LoVo (cell line): ENCODE data around the gene CEP19.

ENCODE experiments used
- DNase-seq: peaks from one replicate; pipeline ENCODE4 v3.0.0-alpha.2; 2016; ENCODE audit warnings: low spot score

Gene CEP19

DNA sequence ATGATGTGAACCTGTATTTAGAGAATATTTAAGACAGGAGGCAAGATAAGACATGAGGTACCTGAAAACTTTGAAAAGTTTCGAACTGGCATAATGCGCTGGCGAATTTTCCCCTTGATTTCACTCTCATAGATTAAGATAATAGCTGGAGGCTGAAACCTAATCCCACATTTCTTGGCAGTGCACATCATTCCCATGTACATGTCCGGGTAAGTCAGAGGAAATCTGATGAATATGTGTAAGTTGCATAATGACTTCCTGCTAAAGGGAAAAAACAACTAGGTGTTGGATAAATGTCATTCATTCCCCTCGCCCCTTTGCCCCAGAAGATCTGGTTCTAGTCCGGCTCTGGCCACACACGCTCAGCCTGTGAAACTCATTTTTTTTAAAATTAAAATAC lies 3.6 kb downstream of the CEP19 start:
- no peak for DNase-seq

DNA sequence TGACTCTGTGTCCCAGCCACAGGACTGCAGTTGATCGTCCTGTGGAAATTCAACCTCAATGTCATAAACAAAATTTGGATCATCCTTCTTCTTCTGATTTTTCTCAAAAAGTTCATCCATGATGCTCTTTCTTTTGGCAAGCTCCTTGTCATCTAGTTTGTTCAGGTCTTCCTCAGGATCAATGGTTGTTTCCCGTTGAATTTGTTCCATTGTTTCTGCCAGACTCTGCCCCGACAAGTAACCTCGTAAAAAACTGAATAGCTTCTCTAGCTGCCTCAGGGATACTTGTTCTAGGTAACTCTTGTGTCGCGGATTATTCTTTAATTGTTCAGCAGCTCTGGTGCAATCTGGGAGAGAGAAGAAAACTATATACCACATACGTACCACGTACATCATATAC lies 4.5 kb downstream of the CEP19 start:
- DNase-seq, result no peak

DNA sequence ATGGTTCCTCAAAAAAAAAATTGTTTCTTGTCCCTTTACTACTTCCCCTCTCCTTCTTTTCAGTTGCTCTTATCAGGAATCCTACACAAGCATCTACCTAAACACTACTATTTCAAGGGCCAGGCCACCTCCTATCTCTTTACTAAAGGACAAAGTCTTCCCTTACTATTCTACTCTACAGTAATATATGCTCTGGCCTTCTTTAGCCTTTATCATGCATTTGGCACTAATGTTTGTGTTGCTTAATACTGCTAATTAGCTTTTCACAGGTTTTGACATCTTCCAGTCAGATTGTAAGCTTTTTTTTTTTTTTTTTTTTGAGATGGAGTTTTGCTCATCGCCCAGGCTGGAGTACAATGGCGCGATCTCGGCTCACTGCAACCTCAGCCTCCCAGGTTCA lies 5.3 kb downstream of the CEP19 start:
- DNase-seq, result no peak

DNA sequence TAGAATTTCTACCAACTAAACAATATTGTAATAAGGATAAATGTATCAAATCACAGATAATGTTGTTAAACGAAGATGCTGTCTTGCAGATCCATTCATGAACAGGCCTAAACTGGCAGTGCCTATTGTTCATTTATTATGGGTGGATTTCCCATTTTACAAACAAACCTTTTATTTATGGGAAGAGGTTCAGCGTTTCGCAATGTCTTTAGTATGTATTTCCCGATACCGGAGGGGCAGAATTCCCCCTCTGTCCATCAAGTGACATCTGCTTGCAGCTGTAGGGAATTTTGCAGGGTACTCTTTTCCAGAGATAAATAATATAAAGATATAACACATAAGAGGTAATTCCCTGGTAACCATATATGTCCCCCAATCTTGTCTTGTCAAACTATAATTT lies 5.7 kb downstream of the CEP19 start:
- DNase-seq, result no peak

DNA sequence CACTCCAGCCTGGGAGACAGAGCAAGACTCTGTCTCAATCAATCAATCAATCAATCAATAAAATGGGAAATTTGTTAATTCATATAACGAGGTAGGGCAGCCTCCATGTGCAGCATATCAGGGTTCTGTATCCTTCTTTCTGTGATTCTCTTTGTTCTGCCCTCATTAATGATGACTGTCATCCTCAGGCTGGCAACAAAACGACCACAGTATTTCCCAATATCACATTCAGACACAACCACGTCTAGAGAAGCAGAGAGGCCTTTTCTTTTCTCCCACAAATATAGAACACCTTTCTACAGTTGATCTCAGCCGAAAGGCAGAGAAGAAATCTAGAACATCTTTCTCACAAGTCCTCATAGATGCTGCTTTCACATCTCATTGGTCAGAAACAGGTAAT lies 11.2 kb downstream of the CEP19 start:
- no peak for DNase-seq

DNA sequence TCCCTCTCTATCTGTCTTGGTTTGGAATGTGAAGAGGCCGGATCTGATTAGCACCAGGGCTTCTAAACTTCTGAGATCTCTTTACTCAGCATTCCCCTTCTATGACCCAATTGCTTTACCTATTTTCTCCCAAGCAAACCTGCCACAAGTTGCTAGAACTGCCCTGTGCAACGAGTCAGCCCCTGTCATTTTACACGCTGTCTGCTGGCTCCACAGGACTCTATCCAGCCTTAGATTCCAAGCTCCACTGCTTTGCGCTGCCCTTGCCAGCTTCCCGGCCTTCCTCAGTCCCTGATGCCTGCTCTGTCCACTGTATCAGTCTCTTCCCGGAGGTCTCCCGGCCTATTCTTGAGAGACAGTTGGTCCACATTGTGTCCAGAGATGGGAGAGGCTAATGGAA lies 12.3 kb downstream of the CEP19 start:
- no peak for DNase-seq

DNA sequence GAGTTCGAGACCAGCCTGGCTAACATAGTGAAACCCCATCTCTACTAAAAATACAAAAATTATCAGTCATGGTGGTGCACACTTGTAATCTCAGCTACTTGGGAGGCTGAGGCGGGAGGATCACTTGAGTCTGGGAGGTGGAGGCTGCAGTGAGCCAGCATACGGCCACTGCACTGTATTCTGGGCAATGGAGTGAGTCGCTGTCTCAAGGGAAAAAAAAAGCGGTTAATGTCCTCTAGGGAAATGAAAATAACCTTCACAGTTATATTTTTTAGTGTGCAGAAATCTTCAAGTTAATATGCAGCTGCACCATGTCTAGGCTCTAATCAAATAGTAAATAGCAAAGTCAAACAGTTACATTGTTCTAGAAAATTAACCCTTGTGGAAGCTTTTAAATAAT lies 14.8 kb downstream of the CEP19 start:
- no peak for DNase-seq

DNA sequence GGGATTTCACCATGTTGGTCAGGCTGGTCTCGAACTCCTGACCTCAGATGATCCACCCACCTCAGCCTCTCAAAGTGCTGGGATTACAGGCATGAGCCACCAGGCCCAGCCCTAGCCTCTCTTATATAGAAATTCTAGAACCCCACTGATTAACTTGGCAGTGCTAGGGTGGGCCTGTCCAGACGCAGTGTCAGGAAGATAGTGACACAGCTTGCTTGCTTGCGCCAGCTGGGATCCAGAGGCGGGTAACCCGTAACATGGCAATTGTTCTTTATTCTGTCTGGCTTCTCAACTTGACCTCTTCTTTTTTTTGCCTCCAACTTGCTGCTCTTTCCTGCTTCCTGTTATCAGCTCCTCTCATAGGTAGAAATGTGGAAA lies 16.2 kb downstream of the CEP19 start:
- DNase-seq, result no peak

DNA sequence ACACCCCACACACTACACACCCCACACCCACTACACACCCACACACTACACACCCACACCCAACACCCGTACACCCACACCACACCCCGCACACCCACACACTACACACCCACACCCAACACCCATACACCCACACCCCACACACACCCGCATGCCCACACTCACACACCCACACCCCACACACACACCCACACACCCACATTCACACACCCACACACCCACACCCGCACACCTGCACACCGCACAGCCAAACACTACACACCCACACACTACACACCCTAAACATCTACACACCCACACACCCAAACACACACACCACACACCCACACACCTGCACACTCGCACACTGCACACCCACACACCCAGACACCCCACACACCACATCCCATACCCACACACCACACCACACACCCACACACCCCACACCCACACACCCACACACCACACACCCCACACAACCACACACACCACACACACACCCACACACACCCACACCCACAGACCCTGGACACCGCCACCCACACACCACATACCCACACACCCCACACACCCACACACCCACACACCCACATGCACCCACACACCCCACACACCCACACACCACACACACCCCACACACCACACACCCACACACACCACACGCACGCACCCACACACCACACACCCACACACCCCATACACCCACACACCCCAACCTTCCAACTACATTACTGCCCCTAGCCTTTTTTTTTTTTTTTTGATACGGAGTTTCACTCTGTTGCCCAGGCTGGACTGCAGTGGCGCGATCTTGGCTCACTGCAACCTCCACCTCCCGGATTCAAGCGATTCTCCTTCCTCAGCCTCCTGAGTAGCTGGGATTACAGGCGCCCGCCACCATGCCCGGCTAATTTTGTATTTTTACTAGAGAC lies 16.9 kb downstream of the CEP19 start:
- DNase-seq, result no peak

DNA sequence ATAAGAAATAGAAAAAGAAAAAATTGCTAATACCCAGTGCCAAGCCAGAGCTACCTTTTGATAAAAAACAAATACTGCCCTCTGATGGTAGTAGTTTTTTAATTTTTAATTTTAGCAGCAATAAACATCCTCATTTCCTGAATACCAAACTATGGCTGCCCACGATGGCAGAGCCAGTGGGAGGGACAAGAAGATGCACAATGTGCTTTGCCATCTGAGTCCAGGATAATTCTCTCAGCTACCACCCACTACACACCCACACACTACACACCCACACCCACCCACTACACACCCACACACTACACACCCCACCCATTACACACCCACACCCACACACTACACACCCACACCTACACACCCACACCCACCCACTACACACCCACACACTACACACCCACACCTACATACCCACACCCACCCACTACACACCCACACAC lies 17.8 kb downstream of the CEP19 start:
- no peak for DNase-seq

DNA sequence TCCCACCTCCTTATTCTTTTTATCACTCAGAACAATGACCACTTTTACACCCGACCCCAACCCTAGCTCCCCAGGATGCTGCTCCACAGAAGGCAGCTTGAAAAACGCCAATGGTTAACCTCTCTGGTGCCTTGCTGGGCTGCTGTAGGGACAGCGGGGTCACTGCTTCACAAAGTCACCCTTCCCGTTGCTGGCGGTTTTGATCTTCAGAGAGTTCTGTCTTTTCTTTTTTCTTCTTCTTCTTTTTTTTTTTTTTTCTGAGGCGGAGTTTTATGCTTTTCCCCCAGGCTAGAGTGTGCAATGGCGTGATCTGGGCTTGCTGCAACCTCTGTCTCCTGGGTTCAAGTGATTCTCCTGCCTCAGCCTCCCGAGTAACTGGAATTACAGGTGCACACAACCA lies 20.7 kb downstream of the CEP19 start:
- no peak for DNase-seq

DNA sequence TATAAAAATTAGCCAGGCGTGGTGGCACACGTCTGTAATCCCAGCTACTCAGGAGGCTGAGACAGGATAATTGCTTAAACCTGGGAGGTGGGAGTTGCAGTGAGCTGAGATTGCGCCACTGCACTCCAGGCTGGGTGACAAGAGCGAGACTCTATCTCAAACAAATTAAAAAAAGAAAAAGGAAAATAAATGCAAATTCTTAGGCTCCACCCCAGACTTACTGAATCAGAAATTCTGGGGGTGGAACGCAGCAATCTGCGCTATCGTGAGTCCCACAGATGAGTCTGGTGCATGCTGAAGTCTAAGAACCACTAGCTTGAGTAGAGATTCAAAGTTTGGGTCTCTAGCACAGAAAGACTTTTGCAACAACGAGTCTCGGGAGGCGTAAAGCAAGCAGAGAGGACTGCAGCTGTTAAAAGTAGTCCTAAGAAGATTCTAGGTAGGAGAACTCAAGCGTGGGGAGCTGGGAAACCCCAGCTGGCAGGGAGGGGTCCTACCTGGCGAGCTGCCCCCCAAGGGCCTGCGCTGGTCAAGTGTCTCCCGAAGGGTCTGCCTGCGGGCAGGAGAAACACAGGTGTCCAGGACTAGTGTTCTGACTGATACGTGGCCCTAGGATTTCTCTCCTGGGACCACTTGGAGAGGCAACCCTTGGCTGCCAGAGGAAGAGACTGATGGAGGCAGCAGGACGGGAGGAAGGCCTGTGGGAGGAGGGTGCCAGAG lies 21.9 kb downstream of the CEP19 start:
- DNase-seq, result no peak

DNA sequence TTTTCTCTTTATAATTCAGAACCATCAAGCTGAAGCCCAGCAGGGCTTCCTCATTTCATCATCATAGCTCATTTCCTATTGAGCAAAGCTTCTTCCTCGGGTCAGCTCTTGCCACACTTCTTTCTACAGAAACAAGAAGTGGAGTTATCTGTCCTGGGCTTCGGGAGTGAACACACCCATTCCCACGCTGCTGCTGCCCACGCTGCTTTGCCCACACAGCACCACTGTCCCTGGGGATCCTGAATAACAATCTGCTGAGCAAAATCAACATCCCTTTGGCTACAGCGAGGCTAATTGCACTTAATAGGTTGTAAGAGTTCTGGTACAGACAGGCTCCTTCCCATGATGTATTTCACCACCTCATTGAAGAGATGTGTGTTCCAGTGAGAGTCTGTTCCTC lies 23.7 kb downstream of the CEP19 start:
- DNase-seq, result no peak

DNA sequence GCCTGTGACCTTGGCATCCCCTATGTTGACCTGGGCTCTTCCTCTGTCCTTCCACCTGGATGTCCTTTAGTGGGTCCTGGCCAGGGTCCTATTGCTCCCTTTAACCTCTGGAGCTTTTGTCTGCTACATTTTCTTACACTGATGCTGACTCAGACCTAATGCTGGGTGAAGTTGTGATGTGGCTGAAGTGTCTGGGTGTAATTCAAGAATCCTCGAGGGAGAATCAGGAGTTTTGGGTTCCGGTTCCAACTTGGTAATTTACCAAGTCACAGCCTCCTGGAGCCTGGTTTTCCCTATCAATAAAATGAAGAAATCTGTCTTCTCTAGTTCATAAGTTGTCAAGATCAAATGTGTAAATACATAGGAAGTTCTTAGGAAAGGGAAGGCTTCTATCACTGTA lies 25.6 kb downstream of the CEP19 start:
- DNase-seq, result no peak

DNA sequence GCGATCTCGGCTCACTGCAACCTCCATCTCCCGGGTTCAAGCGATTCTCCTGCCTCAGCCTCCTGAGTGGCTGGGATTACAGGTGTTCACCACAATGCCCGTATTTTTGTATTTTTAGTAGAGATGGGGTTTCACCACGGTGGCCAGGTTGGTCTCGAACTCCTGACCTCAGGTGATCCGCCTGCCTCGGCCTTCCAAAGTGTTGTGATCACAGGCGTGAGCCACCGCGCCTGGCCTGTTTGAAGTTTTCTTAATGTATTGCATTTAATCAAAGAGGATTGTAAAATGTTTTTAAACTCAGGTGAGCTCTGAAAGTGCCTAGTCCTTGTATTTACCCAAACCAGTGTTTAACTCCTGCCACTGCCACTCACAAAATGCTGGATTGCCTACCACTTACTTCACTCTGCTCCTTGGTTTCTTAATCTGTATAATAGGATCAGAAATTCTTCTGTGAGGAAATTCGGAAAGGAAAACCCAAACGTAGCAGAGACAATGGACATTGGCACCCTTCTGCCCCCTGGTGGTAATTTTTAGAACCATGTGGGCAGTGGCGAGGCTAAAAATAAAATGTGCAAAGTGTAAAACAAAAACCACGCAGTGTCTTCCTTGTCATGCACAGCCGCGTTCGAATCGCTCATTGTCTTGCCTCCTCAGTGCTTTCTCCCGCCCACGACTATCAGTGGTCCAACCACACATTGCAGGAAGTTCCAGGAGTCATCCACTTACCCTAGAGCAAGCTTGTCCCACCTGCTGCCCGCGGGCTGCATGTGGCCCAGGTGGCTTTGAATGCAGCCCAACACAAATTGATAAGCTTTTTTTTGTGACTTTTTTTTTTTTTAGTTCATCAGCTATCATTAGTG lies 27.3 kb downstream of the CEP19 start:
- peak; percentile 68 for DNase-seq

DNA sequence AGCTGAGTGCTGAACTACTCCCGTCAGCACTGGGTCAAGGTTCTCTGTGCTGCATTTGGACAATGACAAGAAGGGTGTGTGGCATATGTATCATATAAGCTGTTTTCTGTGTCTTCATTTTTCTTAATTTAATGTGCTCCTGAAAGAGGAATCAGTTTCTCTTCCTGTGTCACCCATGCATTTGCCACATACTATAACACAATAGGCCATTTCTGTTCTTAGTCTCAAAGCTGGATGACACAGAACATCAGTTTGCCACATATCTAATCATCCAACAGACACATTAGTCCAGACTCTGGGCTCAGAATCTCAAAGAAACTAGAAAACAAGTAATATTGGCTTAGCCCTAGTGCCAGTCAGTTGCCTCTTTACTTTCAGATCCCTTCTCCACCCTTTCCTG lies 34.1 kb downstream of the CEP19 start:
- DNase-seq, result no peak

DNA sequence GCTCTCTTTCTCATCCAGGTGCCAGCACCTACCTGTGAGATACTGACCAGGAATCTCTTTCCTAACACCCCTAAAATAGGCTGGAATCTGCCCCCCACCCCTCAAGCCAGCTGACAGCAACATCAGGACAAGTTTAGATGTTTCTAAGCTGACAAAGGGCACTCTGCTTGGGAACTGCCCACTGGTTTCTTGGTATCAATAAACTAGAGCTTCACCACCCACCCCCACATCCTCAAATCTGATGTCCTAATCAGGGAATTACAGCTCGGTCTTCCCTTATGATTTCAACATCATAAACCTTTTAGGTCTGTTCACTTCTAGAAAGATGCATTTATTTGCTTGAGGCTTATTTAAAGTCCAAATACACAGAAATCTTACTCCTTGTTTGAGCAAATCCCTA lies 34.7 kb downstream of the CEP19 start:
- no peak for DNase-seq

DNA sequence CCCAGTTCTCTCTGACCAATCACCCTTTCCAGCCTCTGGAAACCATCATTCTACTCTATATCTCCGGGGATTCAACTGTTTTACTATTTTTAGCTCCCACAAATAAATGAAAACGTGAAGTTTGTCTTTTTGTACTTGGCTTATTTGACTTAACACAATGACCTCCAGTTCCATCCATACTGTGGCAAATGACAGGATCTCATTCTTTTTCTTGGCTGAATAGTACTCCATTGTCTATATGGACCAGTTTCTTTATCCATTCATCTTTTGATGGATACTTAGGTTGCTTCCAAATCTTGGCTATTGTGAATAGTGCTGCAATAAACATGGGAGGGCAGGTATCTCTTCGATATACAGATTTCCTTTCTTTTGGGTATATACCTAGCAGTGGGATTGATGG lies 38.4 kb downstream of the CEP19 start:
- DNase-seq, result no peak

DNA sequence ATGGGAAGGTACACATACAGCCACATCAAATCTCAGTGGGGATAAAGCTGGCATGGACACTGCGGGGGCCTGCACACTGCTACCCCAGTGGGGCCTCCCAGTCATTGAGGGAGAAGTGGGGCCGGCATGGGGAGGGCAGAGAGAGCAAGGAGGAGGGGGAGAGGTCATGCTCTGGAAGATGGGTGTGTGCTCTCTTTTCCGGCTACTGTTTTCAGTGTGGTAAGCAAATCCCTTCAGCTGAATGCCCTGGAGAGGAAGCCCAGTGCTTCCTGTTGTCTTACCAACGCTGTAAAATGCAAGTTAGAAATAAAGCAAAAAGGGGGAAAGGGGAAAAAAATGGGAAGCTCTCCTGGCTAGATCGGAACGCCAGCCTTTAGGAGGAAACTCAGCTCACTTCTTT lies 41.7 kb downstream of the CEP19 start:
- no peak for DNase-seq

DNA sequence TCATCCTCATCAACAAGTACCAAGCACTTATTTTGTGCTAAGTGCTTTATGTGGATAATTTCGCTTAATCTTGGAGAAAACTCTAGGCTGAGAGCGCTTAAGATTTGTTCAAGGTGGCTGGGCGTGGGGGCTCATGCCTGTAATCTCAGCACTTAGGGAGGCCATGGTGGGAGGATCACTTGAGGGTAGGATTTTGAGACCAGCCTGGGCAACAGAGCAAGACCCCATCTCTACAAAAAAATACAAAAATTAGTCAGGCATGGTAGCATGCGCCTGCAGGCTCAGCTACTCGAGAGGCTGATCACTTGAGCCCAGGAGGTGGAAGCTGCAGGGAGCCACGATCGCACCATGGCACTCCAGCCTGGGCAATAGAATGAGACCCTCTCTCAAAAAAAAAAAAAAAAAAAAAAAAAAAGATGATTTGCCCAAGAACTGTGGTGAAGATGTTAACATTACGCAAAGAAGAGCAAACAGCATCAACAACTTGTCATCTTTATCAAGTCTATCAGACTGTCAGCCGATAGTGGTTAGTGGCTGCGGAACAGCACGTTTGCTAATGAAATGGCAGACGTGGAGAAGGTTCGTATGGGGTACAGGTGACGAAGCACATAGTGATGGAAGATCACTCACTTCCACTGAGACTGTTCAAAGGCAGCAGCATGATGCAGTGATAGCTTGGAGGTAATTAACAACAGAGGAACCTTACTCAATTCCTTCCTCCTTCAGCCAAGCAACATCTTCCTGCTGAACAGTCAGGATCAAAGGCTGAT lies 44.8 kb downstream of the CEP19 start:
- DNase-seq, result no peak

DNA sequence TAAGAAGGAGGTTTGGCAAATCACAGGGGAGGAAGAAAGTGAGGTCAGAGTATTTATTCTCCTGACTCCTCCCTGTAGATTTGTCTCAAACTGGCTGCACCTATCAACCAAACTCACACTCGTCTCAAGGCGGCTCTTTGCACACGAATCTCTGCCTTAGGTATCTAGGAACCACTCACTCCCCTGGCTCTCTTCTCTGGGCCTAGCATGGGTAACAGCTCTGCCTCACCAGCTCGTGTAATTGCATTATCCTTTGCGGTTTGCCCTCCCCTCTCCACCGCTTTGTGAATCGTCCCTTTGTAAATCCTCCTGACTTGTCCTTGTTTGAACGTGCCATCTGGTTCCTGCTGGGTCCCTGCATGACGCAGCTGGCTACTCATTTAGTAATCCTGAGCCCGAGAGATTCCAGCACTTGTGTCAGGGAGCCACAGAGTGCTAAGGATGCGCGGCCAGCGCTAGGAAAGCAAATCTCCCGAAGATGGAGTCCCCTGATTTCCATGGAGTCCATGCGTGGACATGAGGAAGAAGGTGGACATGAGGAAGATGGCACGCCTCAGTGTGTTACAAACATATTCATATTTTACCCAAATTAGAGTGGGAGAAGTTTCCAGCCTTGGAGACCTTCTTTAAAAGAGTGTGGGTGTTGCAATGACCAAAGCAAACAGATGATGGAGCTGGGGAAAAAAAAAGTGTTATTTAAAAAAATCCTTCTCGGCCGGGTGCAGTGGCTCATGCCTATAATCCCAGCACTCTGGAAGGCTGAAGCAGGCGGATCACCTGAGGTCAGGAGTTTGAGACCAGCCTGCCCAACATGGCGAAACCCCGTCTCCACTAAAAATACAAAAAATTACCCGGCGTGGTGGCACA lies 45.8 kb downstream of the CEP19 start:
- DNase-seq, result no peak
